Posterior vena cava (tissue), 2 donors: ENCODE measurements around the gene EXD2. TPM values are rescaled to one million over a fixed set of nuclear protein-coding genes. Genes with fewer than 3 reads are reported as not detected.

Source experiments
- DNase-seq: peaks from one replicate; pipeline ENCODE4 v3.0.0-alpha.2; 2020; ENCODE audit warnings: low spot score
- intact Hi-C, 2 donors: fragments of 100-400 bp; cut with DNase I; formaldehyde crosslinking; loops; one replicate each; pipeline versions ENCODE4 v1.14.1 to v1.14.2; 2022 to 2023
- total RNA-seq, 2 donors: library from RNA; stranded (reverse); fragmentation: NEBNext Ultra II Directional; extraction: Animal tissue kit (Norgen Biotek cat#: 25700); gene quantifications; one replicate each; pipeline ENCODE4 v1.2.1, GENCODE V29; 2021
- donor health status: DM: yes; HTN: yes; CAD: no.
- donor health status: DM: yes; HTN: yes; CAD: no.

The EXD2 gene
- total RNA-seq, 2 donors from 2014 or later, result 17.9 to 21.0 TPM

- DNase-seq, result no peak
- intact Hi-C loops, result no loop called here
These were observed 100.1 kb downstream of the EXD2 start for GRCh38 chr14:69291396-69291795.

GRCh38 chr14:69291891-69292561 lies 100.7 kb downstream of the EXD2 start:
- intact Hi-C loops, result no loop called here
- DNase-seq, result no peak

Other genes with a start within 250 kb of the EXD2 start
- gene ACTN1, start 212.2 kb upstream of the EXD2 start, total RNA-seq, result 100 to 1,000 TPM; 665 to 826 TPM
- gene DCAF5, start 38.4 kb upstream of the EXD2 start, total RNA-seq, result 10 to 100 TPM; 42.3 to 50.0 TPM
- 10 to 100 TPM; 18.2 to 23.4 TPM for gene GALNT16, start 68.7 kb downstream of the EXD2 start, total RNA-seq
- gene ERH, start 206.8 kb downstream of the EXD2 start, total RNA-seq, result 100 to 1,000 TPM; 126 to 132 TPM
- 10 to 100 TPM; 37.9 to 43.4 TPM for gene SLC39A9, start 207.2 kb downstream of the EXD2 start, total RNA-seq